ENCODE measurements around the gene RDH14. TPM values are rescaled to one million over a fixed set of nuclear protein-coding genes. Genes with fewer than 3 reads are reported as not detected.

RDH14 gene
- total RNA-seq, 4 donors from 2014 or later, result 24.6 to 55.4 (median 49.8) TPM

- ATAC-seq (no peak), DNase-seq (no peak)
- Histone ChIP-seq H3K27me3 (no peaks in the 10 kb centered on the region), H3K27ac (no peak overlapping the region), H3K9me3 (no peaks in the 10 kb centered on the region), H3K36me3 (no peaks in the 10 kb centered on the region), H3K4me1 (no peaks in the 10 kb centered on the region), H3K4me3 (no peak overlapping the region)
- intact Hi-C loops (cut with DNase I; ENCODE audit: low total_unique reads) (no loop called here), in situ Hi-C loops (cut with MboI; ENCODE audit: low sequenced_read_pairs in 4 of 4) (no loop called here)
- no peak for TF ChIP-seq POLR2A (IDR thresholded peaks at IDR 0.05)
- no peak for TF ChIP-seq CTCF (IDR thresholded peaks at IDR 0.05 in 4 of 5, conservative IDR thresholded peaks at IDR 0.05 in 1 of 5)
These were observed 23.6 kb upstream of the RDH14 start for GRCh38 chr2:18583905-18584607.

GRCh38 chr2:18580606-18581005 is 20.2 kb upstream of the RDH14 start:
- H3K9me3 ChIP-seq, result no peaks in the 10 kb centered on the region
- H3K27me3 ChIP-seq, result no peaks in the 10 kb centered on the region
- no peaks in the 10 kb centered on the region for H3K36me3 ChIP-seq
- DNase-seq (no peak), ATAC-seq (no peak)
- no peaks in the 10 kb centered on the region for H3K4me1 ChIP-seq
- H3K4me3 ChIP-seq, result no peak overlapping the region
- no peak overlapping the region for H3K27ac ChIP-seq
- in situ Hi-C loops (cut with MboI; ENCODE audit: low sequenced_read_pairs in 4 of 4), result no loop called here
- no peak for TF ChIP-seq POLR2A (IDR thresholded peaks at IDR 0.05)
- TF ChIP-seq CTCF (IDR thresholded peaks at IDR 0.05 in 4 of 5, conservative IDR thresholded peaks at IDR 0.05 in 1 of 5), result no peak
- intact Hi-C loops (cut with DNase I; ENCODE audit: low total_unique reads), result no loop called here

- intact Hi-C loops (cut with DNase I; ENCODE audit: low total_unique reads), result no loop called here
These were observed 17.6 kb upstream of the RDH14 start for GRCh38 chr2:18578033-18578432.

GRCh38 chr2:18566145-18566769 is 5.8 kb upstream of the RDH14 start:
- Histone ChIP-seq H3K4me1 (peaks cover 2 to 5% of the 10 kb centered on the region in 2 donors), H3K36me3 (no peaks in the 10 kb centered on the region), H3K4me3 (no peak overlapping the region), H3K27ac (no peak overlapping the region), H3K27me3 (no peaks in the 10 kb centered on the region), H3K9me3 (no peaks in the 10 kb centered on the region)
- TF ChIP-seq CTCF (IDR thresholded peaks at IDR 0.05 in 4 of 5, conservative IDR thresholded peaks at IDR 0.05 in 1 of 5) (no peak), POLR2A (IDR thresholded peaks at IDR 0.05) (no peak)
- in situ Hi-C loops (cut with MboI; ENCODE audit: low sequenced_read_pairs in 4 of 4), result loop anchor here in 1 of 4 donors (25.0 kb wide), 1 partner anchor 771 kb away; no protein-coding TSS in a partner anchor
- intact Hi-C loops (cut with DNase I; ENCODE audit: low total_unique reads), result no loop called here
- ATAC-seq (no peak), DNase-seq (no peak)

More at GRCh38 chr2:18578033-18578432, 17.6 kb upstream of the RDH14 start:
- H3K9me3 ChIP-seq, result no peaks in the 10 kb centered on the region
- no peak for DNase-seq
- H3K4me3 ChIP-seq, result no peak overlapping the region
- H3K27me3 ChIP-seq, result no peaks in the 10 kb centered on the region
- TF ChIP-seq CTCF (IDR thresholded peaks at IDR 0.05 in 4 of 5, conservative IDR thresholded peaks at IDR 0.05 in 1 of 5) (no peak), POLR2A (IDR thresholded peaks at IDR 0.05) (no peak)
- no peaks in the 10 kb centered on the region for H3K4me1 ChIP-seq
- in situ Hi-C loops (cut with MboI; ENCODE audit: low sequenced_read_pairs in 4 of 4), result no loop called here
- H3K36me3 ChIP-seq, result no peaks in the 10 kb centered on the region
- no peak overlapping the region for H3K27ac ChIP-seq
- ATAC-seq, result no peak

Data from gastrocnemius medialis (tissue), 4 donors.